Measurements from ENCODE around the gene CDKAL1. TPM values are rescaled to one million over a fixed set of nuclear protein-coding genes. Genes with fewer than 3 reads are reported as not detected.
A peak's percentile ranks its signal among the peaks of the same experiment; 100 is the strongest.

The CDKAL1 gene
- total and polyA plus RNA-seq, 10 of the 15 experiments (the other 5 are each of a cell fraction or from before 2014, with no cell fraction given), result 10.7 to 26.9 (median 17.3) TPM

DNA sequence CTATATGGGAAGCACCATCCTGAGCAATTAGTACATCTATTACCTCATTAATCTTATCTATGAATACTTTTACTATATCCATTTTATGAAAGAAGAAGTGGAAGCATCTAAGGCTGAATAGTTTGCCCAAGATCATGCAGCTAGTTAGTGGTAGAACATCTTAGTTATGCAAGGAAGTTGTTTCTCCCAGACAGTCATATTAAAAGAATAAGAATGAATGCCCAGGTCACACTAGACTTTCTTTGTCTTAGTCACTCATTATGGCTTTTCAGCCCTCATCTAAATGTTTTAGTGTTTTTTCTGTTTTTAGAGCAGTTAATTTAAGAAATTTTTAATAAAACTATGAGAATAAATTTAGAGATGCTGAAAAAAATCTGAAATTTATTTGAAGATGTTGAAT is 517.5 kb downstream of the CDKAL1 start:
- Histone ChIP-seq H3K9me3 (replicated peaks; ENCODE audit: control insufficient read depth, insufficient read depth, low read length) (no peaks in the 10 kb centered on the region; the same call in 2 of the 3 replicates), H3K27ac (ENCODE audit: control insufficient read depth, insufficient read depth) (no peak overlapping the region), H3K79me2 (ENCODE audit: control insufficient read depth, insufficient read depth, low read length) (no peaks in the 10 kb centered on the region), H3K36me3 (ENCODE audit: control insufficient read depth in 2 of 2, insufficient read depth in 2 of 2, low read length in 1 of 2) (no peaks in the 10 kb centered on the region), H3K4me3 (no peak overlapping the region), H3K4me1 (ENCODE audit: control insufficient read depth, insufficient read depth, low read length) (no peaks in the 10 kb centered on the region), H3K27me3 (replicated peaks in 1 of 2; ENCODE audit: control insufficient read depth in 2 of 2, insufficient read depth in 2 of 2, low read length in 1 of 2) (no peaks in the 10 kb centered on the region), H3K9ac (ENCODE audit: control insufficient read depth, insufficient read depth, low read length) (no peak overlapping the region), H2AFZ (ENCODE audit: control insufficient read depth, low read depth, low read length) (no peak overlapping the region), H4K20me1 (ENCODE audit: control insufficient read depth, insufficient read depth) (no peaks in the 10 kb centered on the region), H3K4me2 (ENCODE audit: control insufficient read depth, insufficient read depth) (no peak overlapping the region)
- ChIA-PET SMC1A (ENCODE audit: uncharacterized antibody, unreplicated experiment) (interaction anchor here (0.6 to 2.1 kb wide), 4 partner anchors 12 to 125 kb away, joined by 3 to 5 read pairs (median 4); no protein-coding TSS in a partner anchor), RAD21 (ENCODE audit: unreplicated experiment) (interaction anchor here (0.6 kb wide), 1 partner anchor 9 kb away, joined by 3 read pairs; no protein-coding TSS in a partner anchor), POLR2A (no interaction called here), CTCF (interaction anchor here (0.8 to 1.3 kb wide), 2 partner anchors 10 to 18 kb away, joined by 3 to 5 read pairs; no protein-coding TSS in a partner anchor)
- FAIRE-seq (no peak), ATAC-seq (peak; percentile 80), DNase-seq (ENCODE audit: low read depth, low spot score) (no peak)
- in situ Hi-C loops (cut with MboI) (no loop called here), intact Hi-C loops (cut with micrococcal nuclease; ENCODE audit: unreplicated experiment) (no loop called here)
- no TSS peak for BruUV-seq (replicated peaks)
- TF ChIP-seq, protein P1, sequence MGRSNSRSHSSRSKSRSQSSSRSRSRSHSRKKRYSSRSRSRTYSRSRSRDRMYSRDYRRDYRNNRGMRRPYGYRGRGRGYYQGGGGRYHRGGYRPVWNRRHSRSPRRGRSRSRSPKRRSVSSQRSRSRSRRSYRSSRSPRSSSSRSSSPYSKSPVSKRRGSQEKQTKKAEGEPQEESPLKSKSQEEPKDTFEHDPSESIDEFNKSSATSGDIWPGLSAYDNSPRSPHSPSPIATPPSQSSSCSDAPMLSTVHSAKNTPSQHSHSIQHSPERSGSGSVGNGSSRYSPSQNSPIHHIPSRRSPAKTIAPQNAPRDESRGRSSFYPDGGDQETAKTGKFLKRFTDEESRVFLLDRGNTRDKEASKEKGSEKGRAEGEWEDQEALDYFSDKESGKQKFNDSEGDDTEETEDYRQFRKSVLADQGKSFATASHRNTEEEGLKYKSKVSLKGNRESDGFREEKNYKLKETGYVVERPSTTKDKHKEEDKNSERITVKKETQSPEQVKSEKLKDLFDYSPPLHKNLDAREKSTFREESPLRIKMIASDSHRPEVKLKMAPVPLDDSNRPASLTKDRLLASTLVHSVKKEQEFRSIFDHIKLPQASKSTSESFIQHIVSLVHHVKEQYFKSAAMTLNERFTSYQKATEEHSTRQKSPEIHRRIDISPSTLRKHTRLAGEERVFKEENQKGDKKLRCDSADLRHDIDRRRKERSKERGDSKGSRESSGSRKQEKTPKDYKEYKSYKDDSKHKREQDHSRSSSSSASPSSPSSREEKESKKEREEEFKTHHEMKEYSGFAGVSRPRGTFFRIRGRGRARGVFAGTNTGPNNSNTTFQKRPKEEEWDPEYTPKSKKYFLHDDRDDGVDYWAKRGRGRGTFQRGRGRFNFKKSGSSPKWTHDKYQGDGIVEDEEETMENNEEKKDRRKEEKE (IDR thresholded peaks at IDR 0.05), result no peak
- TF ChIP-seq STAT3 (IDR thresholded peaks at IDR 0.05; ENCODE audit: low read depth, low read length) (no peak), ZNF274 (IDR thresholded peaks at IDR 0.05; ENCODE audit: insufficient read depth, insufficient read length) (no peak), BCL11A (IDR thresholded peaks at IDR 0.05; ENCODE audit: low read depth, low read length) (0 out of 2 replicates have a peak, but pooled peaks have one; percentile 26), IKZF2 (IDR thresholded peaks at IDR 0.05) (no peak), KAT2A (conservative IDR thresholded peaks at IDR 0.05; ENCODE audit: control insufficient read depth, low read depth, low read length) (no peak), SMAD5 (IDR thresholded peaks at IDR 0.05; ENCODE audit: low read depth) (no peak), ETV6 (conservative IDR thresholded peaks at IDR 0.05 in 1 of 2, IDR thresholded peaks at IDR 0.05 in 1 of 2; ENCODE audit: borderline replicate concordance in 1 of 2, low read depth in 1 of 2) (no peak), ZZZ3 (IDR thresholded peaks at IDR 0.05; ENCODE audit: control insufficient read depth, insufficient read length, low read depth) (no peak)
- TF ChIP-seq, protein P2, sequence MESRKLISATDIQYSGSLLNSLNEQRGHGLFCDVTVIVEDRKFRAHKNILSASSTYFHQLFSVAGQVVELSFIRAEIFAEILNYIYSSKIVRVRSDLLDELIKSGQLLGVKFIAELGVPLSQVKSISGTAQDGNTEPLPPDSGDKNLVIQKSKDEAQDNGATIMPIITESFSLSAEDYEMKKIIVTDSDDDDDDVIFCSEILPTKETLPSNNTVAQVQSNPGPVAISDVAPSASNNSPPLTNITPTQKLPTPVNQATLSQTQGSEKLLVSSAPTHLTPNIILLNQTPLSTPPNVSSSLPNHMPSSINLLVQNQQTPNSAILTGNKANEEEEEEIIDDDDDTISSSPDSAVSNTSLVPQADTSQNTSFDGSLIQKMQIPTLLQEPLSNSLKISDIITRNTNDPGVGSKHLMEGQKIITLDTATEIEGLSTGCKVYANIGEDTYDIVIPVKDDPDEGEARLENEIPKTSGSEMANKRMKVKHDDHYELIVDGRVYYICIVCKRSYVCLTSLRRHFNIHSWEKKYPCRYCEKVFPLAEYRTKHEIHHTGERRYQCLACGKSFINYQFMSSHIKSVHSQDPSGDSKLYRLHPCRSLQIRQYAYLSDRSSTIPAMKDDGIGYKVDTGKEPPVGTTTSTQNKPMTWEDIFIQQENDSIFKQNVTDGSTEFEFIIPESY (IDR thresholded peaks at IDR 0.05), result no peak
- TF ChIP-seq, protein P3, sequence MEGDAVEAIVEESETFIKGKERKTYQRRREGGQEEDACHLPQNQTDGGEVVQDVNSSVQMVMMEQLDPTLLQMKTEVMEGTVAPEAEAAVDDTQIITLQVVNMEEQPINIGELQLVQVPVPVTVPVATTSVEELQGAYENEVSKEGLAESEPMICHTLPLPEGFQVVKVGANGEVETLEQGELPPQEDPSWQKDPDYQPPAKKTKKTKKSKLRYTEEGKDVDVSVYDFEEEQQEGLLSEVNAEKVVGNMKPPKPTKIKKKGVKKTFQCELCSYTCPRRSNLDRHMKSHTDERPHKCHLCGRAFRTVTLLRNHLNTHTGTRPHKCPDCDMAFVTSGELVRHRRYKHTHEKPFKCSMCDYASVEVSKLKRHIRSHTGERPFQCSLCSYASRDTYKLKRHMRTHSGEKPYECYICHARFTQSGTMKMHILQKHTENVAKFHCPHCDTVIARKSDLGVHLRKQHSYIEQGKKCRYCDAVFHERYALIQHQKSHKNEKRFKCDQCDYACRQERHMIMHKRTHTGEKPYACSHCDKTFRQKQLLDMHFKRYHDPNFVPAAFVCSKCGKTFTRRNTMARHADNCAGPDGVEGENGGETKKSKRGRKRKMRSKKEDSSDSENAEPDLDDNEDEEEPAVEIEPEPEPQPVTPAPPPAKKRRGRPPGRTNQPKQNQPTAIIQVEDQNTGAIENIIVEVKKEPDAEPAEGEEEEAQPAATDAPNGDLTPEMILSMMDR (IDR thresholded peaks at IDR 0.05 in 2 of 3, conservative IDR thresholded peaks at IDR 0.05 in 1 of 3; ENCODE audit: control insufficient read depth in 2 of 3, extremely low read depth in 1 of 3, insufficient read depth in 1 of 3, low read depth in 3 of 3, low read length in 3 of 3), result no peak
- TF ChIP-seq, protein P4, sequence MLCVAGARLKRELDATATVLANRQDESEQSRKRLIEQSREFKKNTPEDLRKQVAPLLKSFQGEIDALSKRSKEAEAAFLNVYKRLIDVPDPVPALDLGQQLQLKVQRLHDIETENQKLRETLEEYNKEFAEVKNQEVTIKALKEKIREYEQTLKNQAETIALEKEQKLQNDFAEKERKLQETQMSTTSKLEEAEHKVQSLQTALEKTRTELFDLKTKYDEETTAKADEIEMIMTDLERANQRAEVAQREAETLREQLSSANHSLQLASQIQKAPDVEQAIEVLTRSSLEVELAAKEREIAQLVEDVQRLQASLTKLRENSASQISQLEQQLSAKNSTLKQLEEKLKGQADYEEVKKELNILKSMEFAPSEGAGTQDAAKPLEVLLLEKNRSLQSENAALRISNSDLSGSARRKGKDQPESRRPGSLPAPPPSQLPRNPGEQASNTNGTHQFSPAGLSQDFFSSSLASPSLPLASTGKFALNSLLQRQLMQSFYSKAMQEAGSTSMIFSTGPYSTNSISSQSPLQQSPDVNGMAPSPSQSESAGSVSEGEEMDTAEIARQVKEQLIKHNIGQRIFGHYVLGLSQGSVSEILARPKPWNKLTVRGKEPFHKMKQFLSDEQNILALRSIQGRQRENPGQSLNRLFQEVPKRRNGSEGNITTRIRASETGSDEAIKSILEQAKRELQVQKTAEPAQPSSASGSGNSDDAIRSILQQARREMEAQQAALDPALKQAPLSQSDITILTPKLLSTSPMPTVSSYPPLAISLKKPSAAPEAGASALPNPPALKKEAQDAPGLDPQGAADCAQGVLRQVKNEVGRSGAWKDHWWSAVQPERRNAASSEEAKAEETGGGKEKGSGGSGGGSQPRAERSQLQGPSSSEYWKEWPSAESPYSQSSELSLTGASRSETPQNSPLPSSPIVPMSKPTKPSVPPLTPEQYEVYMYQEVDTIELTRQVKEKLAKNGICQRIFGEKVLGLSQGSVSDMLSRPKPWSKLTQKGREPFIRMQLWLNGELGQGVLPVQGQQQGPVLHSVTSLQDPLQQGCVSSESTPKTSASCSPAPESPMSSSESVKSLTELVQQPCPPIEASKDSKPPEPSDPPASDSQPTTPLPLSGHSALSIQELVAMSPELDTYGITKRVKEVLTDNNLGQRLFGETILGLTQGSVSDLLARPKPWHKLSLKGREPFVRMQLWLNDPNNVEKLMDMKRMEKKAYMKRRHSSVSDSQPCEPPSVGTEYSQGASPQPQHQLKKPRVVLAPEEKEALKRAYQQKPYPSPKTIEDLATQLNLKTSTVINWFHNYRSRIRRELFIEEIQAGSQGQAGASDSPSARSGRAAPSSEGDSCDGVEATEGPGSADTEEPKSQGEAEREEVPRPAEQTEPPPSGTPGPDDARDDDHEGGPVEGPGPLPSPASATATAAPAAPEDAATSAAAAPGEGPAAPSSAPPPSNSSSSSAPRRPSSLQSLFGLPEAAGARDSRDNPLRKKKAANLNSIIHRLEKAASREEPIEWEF (IDR thresholded peaks at IDR 0.05; ENCODE audit: insufficient replicate concordance, low read depth, low read length), result no peak
